ENCODE data around the gene HASPIN.
A peak's percentile ranks its signal among the peaks of the same experiment; 100 is the strongest.
"Not testable (repeated sequence)": the region's sequence is repeated elsewhere in the genome, so short reads cannot be mapped to it uniquely, and the experiment has no call there.

Gene HASPIN

GRCh38 chr17:3697103-3697476 is 26.6 kb upstream of the HASPIN start:
- no peak for DNase-seq

- no peak for DNase-seq
These were observed 25.6 kb upstream of the HASPIN start for GRCh38 chr17:3698139-3698538.

- no peak for DNase-seq
These were observed 23.8 kb upstream of the HASPIN start for GRCh38 chr17:3699951-3700350.

GRCh38 chr17:3702041-3702539 is 21.6 kb upstream of the HASPIN start:
- DNase-seq = not testable (repeated sequence)

- no peak for DNase-seq
These were observed 18.6 kb upstream of the HASPIN start for GRCh38 chr17:3704931-3705717.

GRCh38 chr17:3705718-3705984 is 18.1 kb upstream of the HASPIN start:
- not testable (repeated sequence) for DNase-seq

- DNase-seq = no peak
These were observed 15.3 kb upstream of the HASPIN start for GRCh38 chr17:3708366-3708765.

- DNase-seq = peak; percentile 98
These were observed 12.7 kb upstream of the HASPIN start for GRCh38 chr17:3710951-3711383.

- DNase-seq = peak; percentile 81
These were observed 10.8 kb upstream of the HASPIN start for GRCh38 chr17:3712811-3713463.

- no peak for DNase-seq
These were observed 8.4 kb upstream of the HASPIN start for GRCh38 chr17:3715296-3715695.

- DNase-seq = no peak
These were observed 5.5 kb upstream of the HASPIN start for GRCh38 chr17:3718201-3718600.

GRCh38 chr17:3719265-3719664 is 4.4 kb upstream of the HASPIN start:
- DNase-seq = no peak

- DNase-seq = no peak
These were observed 987 bp upstream of the HASPIN start for GRCh38 chr17:3722716-3723115.

GRCh38 chr17:3723188-3723555 is 531 bp upstream of the HASPIN start:
- no peak for DNase-seq

GRCh38 chr17:3724378-3725077 is 825 bp downstream of the HASPIN start:
- peak; percentile 26 for DNase-seq

- DNase-seq = no peak
These were observed 3.3 kb downstream of the HASPIN start for GRCh38 chr17:3727041-3727440.

- DNase-seq = not testable (repeated sequence)
These were observed 4.4 kb downstream of the HASPIN start for GRCh38 chr17:3728099-3728498.

- no peak for DNase-seq
These were observed 6.2 kb downstream of the HASPIN start for GRCh38 chr17:3729881-3730280.

- DNase-seq = no peak
These were observed 7.3 kb downstream of the HASPIN start for GRCh38 chr17:3730881-3731429.

GRCh38 chr17:3732210-3732621 is 8.5 kb downstream of the HASPIN start:
- no peak for DNase-seq

GRCh38 chr17:3734911-3735276 is 11.2 kb downstream of the HASPIN start:
- not testable (repeated sequence) for DNase-seq

- DNase-seq = no peak
These were observed 11.8 kb downstream of the HASPIN start for GRCh38 chr17:3735515-3735914.

- DNase-seq = peak; percentile 80
These were observed 15.0 kb downstream of the HASPIN start for GRCh38 chr17:3738562-3739295.

All from activated CD4-positive, alpha-beta T cell treated with anti-CD3 and anti-CD28 coated beads, Interleukin-10, Interleukin-2, amounts not matched to agents 100 ng/mL and 50 ng/mL, durations not matched to agents 16 hours and 8 hours (primary cell).